HG02885 (cell line): ENCODE measurements around the gene BTN1A1.
"Not testable (repeated sequence)": the region's sequence is repeated elsewhere in the genome, so short reads cannot be mapped to it uniquely, and the experiment has no call there.

ENCODE experiments used
- ATAC-seq: cut with Tn5 transposase; IDR thresholded peaks from one replicate; pipeline ENCODE4 v1.9.1; 2021; ENCODE audit warnings: mild to moderate bottlenecking; ENCODE audit not compliant: unreplicated experiment, poor library complexity

The BTN1A1 gene

GRCh38 chr6:26534681-26535465, 34.8 kb downstream of the BTN1A1 start:
- ATAC-seq, result no peak

GRCh38 chr6:26536571-26537159, 36.6 kb downstream of the BTN1A1 start:
- ATAC-seq, result peak; percentile 12

GRCh38 chr6:26537160-26537845, 37.2 kb downstream of the BTN1A1 start:
- ATAC-seq, result peak; percentile 51

GRCh38 chr6:26537846-26538571, 37.9 kb downstream of the BTN1A1 start, which contains the start of gene HMGN4:
TSS of gene HMGN4 (plus strand) at chr6:26538366. CDS start at chr6:26545207, 6,841 bp downstream.
- ATAC-seq, result peak; percentile 63

GRCh38 chr6:26538572-26538902, 38.4 kb downstream of the BTN1A1 start:
- ATAC-seq, result no peak

- ATAC-seq, result no peak
Observed at GRCh38 chr6:26539071-26539615, 39.0 kb downstream of the BTN1A1 start.

- no peak for ATAC-seq
Observed at GRCh38 chr6:26541579-26541978, 41.5 kb downstream of the BTN1A1 start.

- no peak for ATAC-seq
Observed at GRCh38 chr6:26543953-26544352, 43.9 kb downstream of the BTN1A1 start.

GRCh38 chr6:26544473-26544872, 44.4 kb downstream of the BTN1A1 start:
- ATAC-seq, result no peak

- ATAC-seq, result no peak
Observed at GRCh38 chr6:26545627-26546026, 45.5 kb downstream of the BTN1A1 start.

GRCh38 chr6:26547363-26547762, 47.3 kb downstream of the BTN1A1 start:
- ATAC-seq, result not testable (repeated sequence)

- ATAC-seq, result peak; percentile 45
Observed at GRCh38 chr6:26550250-26550993, 50.3 kb downstream of the BTN1A1 start.

GRCh38 chr6:26552205-26552604, 52.1 kb downstream of the BTN1A1 start:
- ATAC-seq, result no peak

- ATAC-seq, result no peak
Observed at GRCh38 chr6:26552640-26553188, 52.6 kb downstream of the BTN1A1 start.

- ATAC-seq, result peak; percentile 49
Observed at GRCh38 chr6:26553264-26553634, 53.1 kb downstream of the BTN1A1 start.

- ATAC-seq, result peak; percentile 52
Observed at GRCh38 chr6:26553635-26554446, 53.7 kb downstream of the BTN1A1 start.

- peak; percentile 5 for ATAC-seq
Observed at GRCh38 chr6:26554447-26554696, 54.3 kb downstream of the BTN1A1 start.

GRCh38 chr6:26554697-26555504, 54.8 kb downstream of the BTN1A1 start:
- ATAC-seq, result no peak
